BJ (cell line): Measurements from ENCODE around the gene VTA1. TPM values are rescaled to one million over a fixed set of nuclear protein-coding genes. Genes with fewer than 3 reads are reported as not detected.

ENCODE experiments used
- CTCF ChIA-PET: fragments of 350-600 bp; formaldehyde crosslinking; extraction: SDS; loops from one replicate; lab custom pipeline; 2021; ENCODE audit warnings: antibody characterized with exemption, inconsistent platforms; lab: Yijun Ruan, JAX
- POLR2A ChIA-PET: fragments of 300-600 bp; sonication (Branson Sonifier 250); formaldehyde crosslinking; extraction: SDS; loops from one replicate; lab custom pipeline; 2021; ENCODE audit warnings: antibody characterized with exemption; lab: Charles Lee
- DNase-seq: peaks from one replicate; pipeline ENCODE4 v3.0.0-alpha.2; 2011; ENCODE audit warnings: low read depth
- H3K27me3 ChIP-seq: 2 replicates; pipeline ENCODE4 v1.6.0; 2011; ENCODE audit warnings: low read length; ENCODE audit not compliant: control insufficient read depth, insufficient read depth
- H3K36me3 ChIP-seq: 2 replicates; pipeline ENCODE4 v1.5.1; 2011; ENCODE audit warnings: low read length; ENCODE audit not compliant: control insufficient read depth, insufficient read depth
- H3K4me3 ChIP-seq: 2 replicates; pipeline ENCODE4 v1.5.1; 2011; ENCODE audit warnings: low read depth, mild to moderate bottlenecking, control low read depth, low read length
- polyA plus RNA-seq: library from polyadenylated mRNA; depleted of rRNA; stranded (reverse); fragments of >200 nt; gene quantifications from 2 replicates; pipeline ENCODE4 v1.2.3, GENCODE V29; 2011
- TF ChIP-seq, protein P1 (sequence below): IDR thresholded peaks from 2 replicates; pipeline ENCODE4 v1.5.1; 2011; ENCODE audit warnings: low read depth, mild to moderate bottlenecking, control low read depth, inconsistent platforms, low read length, moderate library complexity; ENCODE audit not compliant: insufficient read depth

VTA1 gene
- polyA plus RNA-seq, 1 experiment = 66.7 TPM

DNA sequence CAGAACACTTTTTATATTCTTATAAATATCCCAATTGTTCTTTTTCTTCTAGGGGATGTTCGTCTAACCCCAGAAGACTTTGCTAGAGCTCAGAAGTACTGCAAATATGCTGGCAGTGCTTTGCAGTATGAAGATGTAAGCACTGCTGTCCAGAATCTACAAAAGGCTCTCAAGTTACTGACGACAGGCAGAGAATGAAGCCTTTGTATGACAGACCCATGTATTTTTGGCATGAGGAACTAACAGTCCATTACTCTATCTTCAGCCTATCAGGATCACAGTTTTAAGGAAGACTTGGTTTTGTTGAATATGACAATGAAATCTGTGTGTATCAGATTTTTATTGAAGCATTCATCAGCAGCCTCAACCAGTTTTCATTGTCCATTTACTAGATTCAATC lies 71.4 kb downstream of the VTA1 start:
- ChIA-PET POLR2A (no interaction called here), CTCF (interaction anchor here (0.9 kb wide), 1 partner anchor 11 kb away, joined by 3 read pairs; no protein-coding TSS in a partner anchor)
- peaks cover 1% of the 10 kb centered on the region for H3K36me3 ChIP-seq
- H3K27me3 ChIP-seq = no peaks in the 10 kb centered on the region
- no peak for DNase-seq
- no peak overlapping the region for H3K4me3 ChIP-seq
- TF ChIP-seq, protein P1, sequence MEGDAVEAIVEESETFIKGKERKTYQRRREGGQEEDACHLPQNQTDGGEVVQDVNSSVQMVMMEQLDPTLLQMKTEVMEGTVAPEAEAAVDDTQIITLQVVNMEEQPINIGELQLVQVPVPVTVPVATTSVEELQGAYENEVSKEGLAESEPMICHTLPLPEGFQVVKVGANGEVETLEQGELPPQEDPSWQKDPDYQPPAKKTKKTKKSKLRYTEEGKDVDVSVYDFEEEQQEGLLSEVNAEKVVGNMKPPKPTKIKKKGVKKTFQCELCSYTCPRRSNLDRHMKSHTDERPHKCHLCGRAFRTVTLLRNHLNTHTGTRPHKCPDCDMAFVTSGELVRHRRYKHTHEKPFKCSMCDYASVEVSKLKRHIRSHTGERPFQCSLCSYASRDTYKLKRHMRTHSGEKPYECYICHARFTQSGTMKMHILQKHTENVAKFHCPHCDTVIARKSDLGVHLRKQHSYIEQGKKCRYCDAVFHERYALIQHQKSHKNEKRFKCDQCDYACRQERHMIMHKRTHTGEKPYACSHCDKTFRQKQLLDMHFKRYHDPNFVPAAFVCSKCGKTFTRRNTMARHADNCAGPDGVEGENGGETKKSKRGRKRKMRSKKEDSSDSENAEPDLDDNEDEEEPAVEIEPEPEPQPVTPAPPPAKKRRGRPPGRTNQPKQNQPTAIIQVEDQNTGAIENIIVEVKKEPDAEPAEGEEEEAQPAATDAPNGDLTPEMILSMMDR = no peak

DNA sequence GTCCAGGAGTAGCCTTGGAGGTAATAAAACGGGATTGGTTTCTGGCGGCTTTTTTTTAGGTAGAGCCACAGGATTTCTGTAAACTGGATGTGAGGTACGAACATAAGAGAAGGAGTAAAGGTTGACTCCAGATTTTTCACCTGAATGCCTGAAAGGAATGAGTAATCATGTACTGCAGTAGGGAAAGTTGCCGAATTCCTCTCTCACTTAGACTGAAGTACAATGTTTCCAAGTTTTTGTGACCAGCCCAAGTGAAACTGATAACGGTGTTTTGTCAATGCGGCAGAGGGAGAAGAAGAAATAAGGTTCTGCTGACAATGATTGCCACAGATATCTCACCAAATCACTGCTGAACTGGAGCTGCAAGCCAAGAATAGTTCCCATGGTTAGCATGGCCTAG lies 75.0 kb downstream of the VTA1 start:
- Histone ChIP-seq H3K4me3 (no peak overlapping the region), H3K36me3 (peaks cover 1% of the 10 kb centered on the region), H3K27me3 (no peaks in the 10 kb centered on the region)
- POLR2A ChIA-PET = no interaction called here
- no peak for DNase-seq
- CTCF ChIA-PET = no interaction called here
- TF ChIP-seq, protein P1 = no peak

DNA sequence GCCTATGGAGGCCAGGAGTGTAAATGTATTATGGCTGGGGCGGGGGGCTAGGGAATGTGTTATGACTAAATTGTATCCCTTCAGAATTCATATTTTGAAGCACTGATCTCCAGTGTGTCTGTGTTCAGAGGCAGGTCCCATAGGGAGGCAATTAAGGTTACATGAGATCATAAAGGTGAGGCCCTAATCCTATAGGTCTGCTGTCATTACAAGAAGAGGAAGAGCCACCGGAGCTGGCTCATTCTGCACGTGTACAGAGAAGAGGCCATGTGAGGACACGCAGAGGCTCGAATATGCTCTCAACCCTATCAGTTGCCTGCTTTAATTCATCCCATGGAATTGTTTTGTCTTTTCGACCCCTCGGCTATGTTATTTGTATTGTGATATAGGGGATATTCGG lies 76.9 kb downstream of the VTA1 start:
- no peaks in the 10 kb centered on the region for H3K27me3 ChIP-seq
- DNase-seq = no peak
- ChIA-PET CTCF (interaction anchor here (0.6 kb wide), 1 partner anchor 28 kb away, joined by 3 read pairs; no protein-coding TSS in a partner anchor), POLR2A (no interaction called here)
- H3K36me3 ChIP-seq = peaks cover 1% of the 10 kb centered on the region; the same call in 1 of the 2 replicates
- no peak overlapping the region for H3K4me3 ChIP-seq
- TF ChIP-seq, protein P1 = no peak

DNA sequence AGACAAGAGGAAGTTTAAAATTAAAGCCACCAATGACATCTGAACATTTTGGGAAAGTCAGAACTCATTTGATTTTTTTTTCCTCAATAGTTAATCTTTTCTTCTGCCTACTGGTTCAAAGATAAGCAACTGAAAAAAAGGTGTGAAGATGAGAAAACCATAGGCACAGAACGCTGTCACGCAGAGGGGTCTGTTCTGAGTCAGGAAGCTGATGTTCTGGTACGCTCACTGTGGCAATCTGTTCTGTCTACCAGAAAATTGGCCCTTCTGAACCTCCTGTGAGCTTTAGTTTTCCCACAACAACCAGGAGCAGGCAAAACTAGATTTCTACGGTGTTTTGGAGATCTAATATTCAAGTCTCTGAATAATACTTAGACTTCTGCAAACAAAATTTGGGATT lies 78.1 kb downstream of the VTA1 start:
- ChIA-PET POLR2A (no interaction called here), CTCF (no interaction called here)
- TF ChIP-seq, protein P1 = no peak
- no peak for DNase-seq
- Histone ChIP-seq H3K4me3 (no peak overlapping the region), H3K27me3 (no peaks in the 10 kb centered on the region), H3K36me3 (peaks cover 1% of the 10 kb centered on the region; the same call in 1 of the 2 replicates)

DNA sequence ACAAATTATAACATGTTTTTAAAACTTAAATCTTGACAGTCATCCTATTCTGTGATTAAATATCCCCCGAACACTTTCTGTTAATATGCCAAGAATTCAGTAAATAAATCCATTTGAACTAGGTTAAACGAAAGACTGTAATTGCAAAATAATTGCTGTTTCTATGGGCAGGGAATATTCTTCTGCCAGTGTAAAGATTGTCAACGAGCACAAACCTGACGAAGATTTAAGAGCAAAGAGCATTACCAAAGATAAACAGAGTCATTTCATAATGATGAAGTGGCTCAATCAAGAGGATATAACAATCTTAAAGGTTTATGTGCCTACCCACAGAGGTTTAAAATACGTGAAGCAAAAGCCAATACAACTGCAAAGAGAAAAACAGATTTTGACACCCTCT lies 78.5 kb downstream of the VTA1 start:
- ChIA-PET CTCF (no interaction called here), POLR2A (no interaction called here)
- TF ChIP-seq, protein P1 = no peak

More for the DNA sequence above, 78.5 kb downstream of the VTA1 start:
- H3K4me3 ChIP-seq = no peak overlapping the region
- no peaks in the 10 kb centered on the region for H3K27me3 ChIP-seq
- H3K36me3 ChIP-seq = no peaks in the 10 kb centered on the region
- no peak for DNase-seq
